Measurements from ENCODE around the gene SBNO1. TPM values are rescaled to one million over a fixed set of nuclear protein-coding genes. Genes with fewer than 3 reads are reported as not detected.

Gene SBNO1
- total RNA-seq, 1 donor from 2014 or later: 48.6 TPM

DNA sequence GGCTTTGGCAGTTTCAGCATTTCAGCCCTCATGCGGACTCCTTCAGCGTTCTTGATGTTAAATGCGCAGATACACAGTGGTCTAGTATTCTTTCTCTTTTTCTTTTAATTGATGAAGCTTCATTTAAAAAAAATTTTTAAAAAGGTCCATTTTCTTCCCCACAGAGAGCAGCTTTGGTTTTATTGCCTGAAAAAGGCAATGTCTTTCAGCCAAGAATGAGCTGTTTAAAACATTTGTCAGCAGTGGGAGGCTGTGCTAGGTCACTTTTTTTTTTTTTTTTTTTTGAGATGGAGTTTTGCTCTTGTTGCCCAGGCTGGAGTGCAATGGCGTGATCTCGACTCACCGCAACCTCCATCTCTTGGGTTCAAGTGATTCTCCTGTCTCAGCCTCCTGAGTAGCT is 32.8 kb upstream of the SBNO1 start:
- H3K4me3 Mint-ChIP-seq: no peak overlapping the region
- ChIA-PET POLR2A (interaction anchor here (0.6 to 1.0 kb wide), 2 partner anchors 14 to 55 kb away, joined by 3 to 7 read pairs; partner anchors contain the start of gene KMT5A), CTCF (no interaction called here)
- no peaks in the 10 kb centered on the region for H3K9me3 Mint-ChIP-seq
- TF ChIP-seq, protein P1, sequence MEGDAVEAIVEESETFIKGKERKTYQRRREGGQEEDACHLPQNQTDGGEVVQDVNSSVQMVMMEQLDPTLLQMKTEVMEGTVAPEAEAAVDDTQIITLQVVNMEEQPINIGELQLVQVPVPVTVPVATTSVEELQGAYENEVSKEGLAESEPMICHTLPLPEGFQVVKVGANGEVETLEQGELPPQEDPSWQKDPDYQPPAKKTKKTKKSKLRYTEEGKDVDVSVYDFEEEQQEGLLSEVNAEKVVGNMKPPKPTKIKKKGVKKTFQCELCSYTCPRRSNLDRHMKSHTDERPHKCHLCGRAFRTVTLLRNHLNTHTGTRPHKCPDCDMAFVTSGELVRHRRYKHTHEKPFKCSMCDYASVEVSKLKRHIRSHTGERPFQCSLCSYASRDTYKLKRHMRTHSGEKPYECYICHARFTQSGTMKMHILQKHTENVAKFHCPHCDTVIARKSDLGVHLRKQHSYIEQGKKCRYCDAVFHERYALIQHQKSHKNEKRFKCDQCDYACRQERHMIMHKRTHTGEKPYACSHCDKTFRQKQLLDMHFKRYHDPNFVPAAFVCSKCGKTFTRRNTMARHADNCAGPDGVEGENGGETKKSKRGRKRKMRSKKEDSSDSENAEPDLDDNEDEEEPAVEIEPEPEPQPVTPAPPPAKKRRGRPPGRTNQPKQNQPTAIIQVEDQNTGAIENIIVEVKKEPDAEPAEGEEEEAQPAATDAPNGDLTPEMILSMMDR (IDR thresholded peaks at IDR 0.05): no peak
- no peak for ATAC-seq (ENCODE audit: low read depth)
- DNase-seq: no peak
- H3K4me1 Mint-ChIP-seq: peaks cover 2% of the 10 kb centered on the region
- H3K27ac Mint-ChIP-seq: no peak overlapping the region
- H3K27me3 Mint-ChIP-seq: no peaks in the 10 kb centered on the region
- intact Hi-C loops (cut with micrococcal nuclease): no loop called here
- H3K36me3 Mint-ChIP-seq (ENCODE audit: low read depth): peaks cover 59% of the 10 kb centered on the region

DNA sequence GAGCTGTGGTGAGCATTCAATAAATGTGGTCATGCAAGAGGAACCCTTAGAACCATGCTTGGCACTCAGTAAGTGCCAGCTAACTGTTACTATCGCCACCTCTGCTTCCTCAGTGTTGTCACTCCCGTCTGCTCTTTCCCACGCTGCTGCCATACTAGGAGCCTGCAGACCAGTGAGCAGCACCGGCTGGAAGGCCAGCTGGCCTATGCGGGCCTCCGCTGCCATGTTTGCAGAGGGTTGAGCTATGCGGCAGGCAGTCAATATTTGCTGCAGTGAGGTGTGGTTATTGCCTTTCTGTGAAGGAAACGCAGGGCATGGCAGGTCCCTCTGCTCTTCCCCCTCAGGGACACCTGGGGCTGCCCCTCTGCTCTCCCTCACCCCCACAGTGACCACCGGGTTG is 32.3 kb upstream of the SBNO1 start:
- H3K4me1 Mint-ChIP-seq: peaks cover 2% of the 10 kb centered on the region
- no peak overlapping the region for H3K27ac Mint-ChIP-seq
- H3K9me3 Mint-ChIP-seq: no peaks in the 10 kb centered on the region
- no peaks in the 10 kb centered on the region for H3K27me3 Mint-ChIP-seq
- peaks cover 59% of the 10 kb centered on the region for H3K36me3 Mint-ChIP-seq (ENCODE audit: low read depth)
- POLR2A ChIA-PET: interaction anchor here (1.0 kb wide), 1 partner anchor 13 kb away, joined by 3 read pairs; the partner anchor contains the start of gene KMT5A
- DNase-seq (no peak), ATAC-seq (ENCODE audit: low read depth) (no peak)
- CTCF ChIA-PET: no interaction called here
- TF ChIP-seq, protein P1 (IDR thresholded peaks at IDR 0.05): no peak
- intact Hi-C loops (cut with micrococcal nuclease): no loop called here
- no peak overlapping the region for H3K4me3 Mint-ChIP-seq

DNA sequence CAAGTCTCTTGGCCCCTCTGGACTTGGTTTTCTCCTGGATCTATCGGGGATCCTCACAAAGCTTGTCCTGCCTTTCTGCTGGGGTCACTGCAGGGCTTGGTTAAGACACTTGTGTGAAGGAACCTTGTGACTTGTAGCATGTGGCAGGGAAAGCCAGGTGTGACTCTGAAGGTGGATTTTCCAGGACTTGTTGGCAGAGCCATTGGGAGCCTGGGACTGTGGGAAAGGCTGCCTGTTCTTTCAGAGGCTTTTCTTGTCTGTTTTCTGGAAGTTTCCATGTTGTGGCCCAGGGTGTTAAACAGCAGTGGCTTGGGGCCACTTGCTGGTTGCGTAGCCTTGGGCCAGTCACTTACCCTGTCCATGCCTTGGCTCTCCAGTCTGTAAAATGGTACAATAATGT is 31.9 kb upstream of the SBNO1 start:
- ATAC-seq (ENCODE audit: low read depth) (no peak), DNase-seq (no peak)
- Mint-ChIP-seq H3K9me3 (no peaks in the 10 kb centered on the region), H3K27ac (no peak overlapping the region), H3K4me3 (no peak overlapping the region), H3K36me3 (ENCODE audit: low read depth) (peaks cover 64% of the 10 kb centered on the region), H3K4me1 (peaks cover 2% of the 10 kb centered on the region), H3K27me3 (no peaks in the 10 kb centered on the region)
- POLR2A ChIA-PET: no interaction called here
- CTCF ChIA-PET: no interaction called here
- intact Hi-C loops (cut with micrococcal nuclease): no loop called here
- TF ChIP-seq, protein P1 (IDR thresholded peaks at IDR 0.05): no peak

DNA sequence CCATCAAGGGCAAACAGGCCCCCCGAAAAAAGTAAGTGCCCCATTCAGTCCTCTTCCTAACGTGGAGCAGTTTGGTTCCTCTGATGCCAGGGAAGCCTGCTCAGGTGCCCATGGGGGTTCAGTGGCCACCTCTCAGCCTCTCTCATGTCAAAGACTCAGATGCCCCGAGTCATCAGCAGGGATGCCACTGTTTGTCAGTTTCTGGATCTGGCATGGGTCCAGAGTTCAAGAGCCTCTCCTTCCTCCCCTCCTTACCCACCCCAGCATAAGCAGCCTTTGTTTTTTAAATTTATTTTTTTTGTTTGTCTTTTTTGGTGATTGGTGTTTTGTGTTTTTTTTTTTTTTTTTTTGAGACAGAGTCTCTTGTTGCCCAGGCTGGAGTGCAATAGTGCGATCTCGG is 30.6 kb upstream of the SBNO1 start:
- Mint-ChIP-seq H3K36me3 (ENCODE audit: low read depth) (peaks cover 73% of the 10 kb centered on the region), H3K4me1 (peaks cover 9% of the 10 kb centered on the region), H3K27ac (no peak overlapping the region), H3K27me3 (no peaks in the 10 kb centered on the region), H3K4me3 (no peak overlapping the region), H3K9me3 (no peaks in the 10 kb centered on the region)
- ATAC-seq (ENCODE audit: low read depth): no peak
- intact Hi-C loops (cut with micrococcal nuclease): no loop called here
- CTCF ChIA-PET: no interaction called here
- DNase-seq: no peak
- TF ChIP-seq, protein P1 (IDR thresholded peaks at IDR 0.05): no peak
- POLR2A ChIA-PET: no interaction called here

DNA sequence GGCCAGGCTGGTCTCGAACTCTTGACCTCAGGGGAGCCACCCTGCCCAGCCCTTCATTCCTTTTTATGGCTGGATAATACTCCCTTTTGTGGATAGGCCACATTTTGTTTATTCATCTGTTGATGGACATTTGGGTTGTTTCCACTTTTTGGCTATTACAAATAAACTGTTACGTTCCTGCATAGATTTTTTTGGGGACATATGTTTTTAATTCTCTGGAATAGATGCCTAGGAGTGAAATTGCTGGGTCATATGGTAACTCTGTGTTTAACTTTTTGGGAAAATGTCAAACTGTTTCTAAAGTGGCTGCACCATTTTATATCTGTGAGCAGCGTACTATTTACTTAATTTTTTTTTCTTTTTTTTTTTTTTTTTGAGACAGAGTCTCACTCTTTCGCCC is 29.1 kb upstream of the SBNO1 start:
- Mint-ChIP-seq H3K4me1 (peaks cover 12% of the 10 kb centered on the region), H3K27me3 (no peaks in the 10 kb centered on the region), H3K36me3 (ENCODE audit: low read depth) (peaks cover 68% of the 10 kb centered on the region), H3K9me3 (no peaks in the 10 kb centered on the region), H3K27ac (no peak overlapping the region), H3K4me3 (no peak overlapping the region)
- TF ChIP-seq, protein P1 (IDR thresholded peaks at IDR 0.05): no peak
- CTCF ChIA-PET: no interaction called here
- POLR2A ChIA-PET: interaction anchor here (0.7 to 1.2 kb wide), 3 partner anchors 28 to 47 kb away, joined by 6 to 9 read pairs (median 9); no protein-coding TSS in a partner anchor
- intact Hi-C loops (cut with micrococcal nuclease): no loop called here
- ATAC-seq (ENCODE audit: low read depth): no peak
- DNase-seq: no peak
